HG02970 (cell line): ENCODE data around the gene ODF2.
"Not testable (repeated sequence)": the region's sequence is repeated elsewhere in the genome, so short reads cannot be mapped to it uniquely, and the experiment has no call there.

Experiments
- ATAC-seq: cut with Tn5 transposase; IDR thresholded peaks from one replicate; pipeline ENCODE4 v1.9.1; 2021; ENCODE audit warnings: mild to moderate bottlenecking, moderate library complexity, moderate number of reproducible peaks; ENCODE audit not compliant: unreplicated experiment, low FRiP score

The ODF2 gene

DNA sequence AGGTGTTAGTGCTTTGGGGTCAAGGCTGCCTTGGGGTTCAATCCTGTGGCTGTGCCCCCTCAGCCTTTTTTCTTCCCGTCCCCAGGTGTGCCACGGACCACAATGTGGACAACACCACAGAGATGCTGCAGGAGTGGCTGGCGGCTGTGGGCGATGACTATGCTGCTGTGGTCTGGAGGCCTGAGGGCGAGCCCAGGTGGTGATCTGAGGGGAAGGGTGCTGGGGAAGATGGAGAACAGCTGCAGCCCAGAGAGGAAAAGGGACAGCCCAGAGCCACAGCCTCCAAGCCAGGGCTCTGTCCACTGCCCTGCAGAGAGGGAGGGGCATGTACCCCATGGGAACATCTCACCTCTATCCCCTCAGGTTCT lies 33.0 kb upstream of the ODF2 start:
- no peak for ATAC-seq

DNA sequence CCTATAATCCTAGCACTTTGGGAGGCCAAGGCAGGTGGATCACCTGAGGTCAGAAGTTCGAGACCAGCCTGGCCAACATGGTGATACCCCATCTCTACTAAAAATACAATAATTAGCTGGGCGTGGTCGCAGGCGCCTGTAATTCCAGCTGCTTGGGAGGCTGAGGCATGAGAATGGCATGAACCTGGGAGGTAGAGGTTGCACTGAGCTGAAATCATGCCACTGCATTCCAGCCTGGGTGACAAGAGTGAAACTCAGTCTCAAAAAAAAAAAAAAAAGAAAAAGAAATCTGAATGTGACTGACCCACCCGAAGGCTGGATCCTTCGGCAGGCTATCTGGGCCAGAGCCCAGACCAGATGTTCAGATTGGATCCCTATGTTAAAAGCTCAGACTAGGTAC lies 32.5 kb upstream of the ODF2 start:
- not testable (repeated sequence) for ATAC-seq

DNA sequence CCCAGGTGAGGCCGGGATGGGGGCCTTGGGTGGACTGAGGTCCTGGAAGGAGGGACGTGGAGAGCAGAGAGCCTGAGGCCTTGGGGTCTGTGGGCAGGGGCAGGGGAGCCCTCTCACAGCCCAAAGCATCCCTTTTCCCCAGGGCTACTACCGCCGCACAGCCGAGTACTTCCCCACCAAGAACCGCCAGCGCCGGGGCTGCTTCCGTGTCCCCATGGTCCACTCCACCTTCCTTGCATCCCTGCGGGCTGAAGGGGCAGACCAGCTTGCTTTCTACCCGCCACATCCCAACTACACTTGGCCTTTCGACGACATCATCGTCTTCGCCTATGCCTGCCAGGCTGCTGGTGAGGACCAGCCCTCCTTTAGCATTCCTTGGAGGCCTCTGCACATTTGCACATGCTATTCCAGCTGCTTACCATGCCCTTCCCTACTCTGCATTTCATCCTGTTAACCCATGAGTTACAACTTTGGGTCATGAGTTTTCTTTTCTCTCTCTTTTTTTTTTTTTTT lies 31.5 kb upstream of the ODF2 start:
- ATAC-seq, result no peak

DNA sequence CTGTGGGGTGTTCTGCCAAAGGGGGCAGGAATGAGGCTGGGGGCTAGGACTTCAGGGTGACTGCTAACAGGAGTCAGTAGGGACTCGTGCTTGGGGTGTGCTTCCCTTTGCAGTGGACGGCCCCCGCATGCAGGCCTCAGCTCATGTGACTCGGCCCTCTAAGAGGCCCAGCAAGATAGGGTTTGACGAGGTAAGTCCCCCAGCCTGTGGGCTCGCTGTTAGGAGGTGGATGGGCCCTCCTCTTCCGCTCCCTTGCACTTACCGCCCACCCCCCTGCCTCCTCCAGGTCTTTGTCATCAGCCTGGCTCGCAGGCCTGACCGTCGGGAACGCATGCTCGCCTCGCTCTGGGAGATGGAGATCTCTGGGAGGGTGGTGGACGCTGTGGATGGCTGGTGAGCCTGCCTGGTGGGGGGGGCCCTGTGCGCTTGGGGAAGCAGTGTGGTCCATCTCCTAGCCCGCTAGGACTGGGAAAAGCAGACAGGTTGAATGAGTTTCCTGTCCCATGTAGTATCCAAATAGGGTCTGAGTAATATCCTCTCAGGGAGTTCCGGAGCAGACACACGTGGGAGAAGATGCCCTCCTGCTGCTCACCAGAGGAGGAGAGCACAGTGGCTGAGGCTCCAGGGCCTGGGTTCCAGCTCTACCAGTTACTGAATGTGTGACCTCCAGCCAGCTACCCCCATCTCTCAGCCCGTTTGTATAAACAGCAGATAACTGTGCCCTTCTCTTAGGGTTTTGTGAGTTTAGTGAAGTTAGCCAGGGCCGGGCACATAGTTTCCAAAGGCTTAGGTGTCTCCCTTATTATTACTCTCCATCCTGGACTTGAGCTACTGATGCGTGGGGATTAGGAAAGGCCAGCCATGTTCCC lies 26.9 kb upstream of the ODF2 start:
- ATAC-seq, result no peak

DNA sequence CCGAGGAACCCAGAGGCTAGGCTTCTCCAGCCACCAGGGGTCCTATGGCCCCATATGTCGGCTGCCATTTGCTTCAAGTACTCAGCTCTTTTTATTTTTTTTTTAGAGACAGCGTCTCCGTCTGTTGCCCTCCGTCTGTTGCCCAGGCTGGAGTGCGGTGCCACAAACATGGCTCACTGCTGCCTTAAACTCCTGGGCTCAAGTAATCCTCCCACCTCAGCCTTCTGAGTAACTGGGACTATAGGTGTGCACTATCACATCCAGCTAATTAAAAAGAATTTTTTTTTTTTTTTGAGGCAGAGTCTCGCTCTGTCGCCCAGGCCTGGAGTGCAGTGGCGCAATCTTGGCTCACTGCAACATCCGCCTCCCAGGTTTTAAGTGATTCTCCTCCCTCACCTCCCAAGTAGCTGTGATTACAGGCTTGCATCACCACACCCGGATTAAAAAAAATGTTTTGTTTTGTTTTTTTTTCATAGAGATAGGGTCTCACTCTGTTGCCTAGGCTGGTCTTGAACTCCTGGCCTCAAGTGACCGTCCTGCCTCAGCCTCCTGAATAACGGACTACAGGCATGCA lies 26.2 kb upstream of the ODF2 start:
- ATAC-seq, result no peak

DNA sequence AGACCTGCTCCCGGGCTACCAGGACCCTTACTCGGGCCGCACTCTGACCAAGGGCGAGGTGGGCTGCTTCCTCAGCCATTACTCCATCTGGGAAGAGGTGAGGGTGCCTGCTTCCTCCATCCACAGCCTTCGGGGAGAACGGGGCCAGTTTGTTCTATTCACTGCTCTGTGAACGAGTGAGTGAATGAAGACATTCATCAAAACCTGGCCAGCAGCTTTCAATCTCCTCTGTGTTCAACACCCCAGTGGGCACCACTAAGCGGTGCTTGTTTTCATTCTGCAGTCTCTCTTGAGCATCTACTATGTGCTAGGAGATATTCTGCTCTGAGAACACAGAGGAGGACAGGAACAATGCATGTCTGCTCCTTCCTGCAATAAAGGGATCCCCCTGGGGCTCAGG lies 24.6 kb upstream of the ODF2 start:
- ATAC-seq, result no peak

DNA sequence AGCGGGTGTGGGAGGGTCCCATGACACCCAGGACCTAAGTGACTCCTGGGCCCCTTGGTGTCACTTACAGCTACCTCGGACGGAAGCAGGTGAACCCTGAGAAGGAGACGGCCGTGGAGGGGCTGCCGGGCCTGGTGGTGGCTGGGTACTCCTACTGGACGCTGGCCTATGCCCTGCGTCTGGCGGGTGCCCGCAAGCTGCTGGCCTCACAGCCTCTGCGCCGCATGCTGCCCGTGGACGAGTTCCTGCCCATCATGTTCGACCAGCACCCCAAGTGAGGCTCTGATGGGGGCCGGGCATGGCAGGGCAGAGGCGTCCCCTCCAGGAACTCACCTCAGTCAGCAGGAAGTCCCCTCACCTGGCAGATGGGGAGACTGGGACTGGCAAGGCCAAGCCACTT lies 21.5 kb upstream of the ODF2 start:
- no peak for ATAC-seq

DNA sequence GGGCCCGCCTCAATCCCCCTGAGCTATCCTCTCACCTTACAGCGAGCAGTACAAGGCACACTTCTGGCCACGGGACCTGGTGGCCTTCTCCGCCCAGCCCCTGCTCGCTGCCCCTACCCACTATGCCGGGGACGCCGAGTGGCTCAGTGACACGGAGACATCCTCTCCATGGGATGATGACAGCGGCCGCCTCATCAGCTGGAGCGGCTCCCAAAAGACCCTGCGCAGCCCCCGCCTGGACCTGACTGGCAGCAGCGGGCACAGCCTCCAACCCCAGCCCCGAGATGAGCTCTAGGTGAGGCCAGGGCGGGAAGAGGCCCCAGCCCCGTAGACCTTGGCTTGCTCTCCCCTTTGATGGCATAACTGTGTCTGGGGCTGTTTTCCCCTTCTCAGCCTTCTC lies 20.2 kb upstream of the ODF2 start:
- ATAC-seq, result no peak

DNA sequence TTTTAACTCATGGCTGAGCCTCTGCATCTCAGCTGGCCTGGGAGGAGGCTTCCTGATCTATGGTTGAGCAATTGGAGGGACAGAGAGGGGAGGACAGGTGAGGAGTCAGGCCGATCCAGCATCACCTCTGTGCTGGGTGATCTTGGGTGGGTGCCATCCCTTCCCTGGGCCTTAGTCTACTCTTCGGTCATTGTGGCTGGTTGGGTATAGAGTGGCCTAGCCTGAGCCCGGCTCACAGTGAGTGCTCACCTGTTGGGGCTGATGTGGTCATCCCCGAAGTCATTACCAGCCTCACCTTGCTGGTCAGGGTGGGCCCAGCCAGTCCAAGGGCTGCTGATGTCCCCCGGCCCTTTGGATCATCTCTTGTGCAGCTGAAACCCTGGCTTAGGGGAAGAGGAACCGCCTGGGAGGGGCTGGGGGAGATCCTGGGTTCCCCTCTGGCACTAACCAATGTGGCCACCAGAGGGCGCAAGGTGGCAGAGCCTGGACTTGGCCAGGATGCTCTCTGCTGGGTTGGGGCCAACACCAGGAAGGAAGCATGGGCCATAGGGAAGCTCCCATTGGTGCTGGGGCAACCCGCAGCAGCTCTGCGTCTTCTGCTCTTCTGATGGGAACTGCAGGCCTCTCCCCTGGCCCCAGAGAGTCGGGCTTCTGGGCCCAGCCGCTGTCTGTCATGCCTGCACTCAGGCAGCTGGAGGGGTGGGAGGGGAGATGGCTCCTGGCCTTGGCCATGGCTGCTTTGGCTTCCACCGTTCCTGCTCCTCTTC lies 17.3 kb upstream of the ODF2 start:
- ATAC-seq, result peak; percentile 64

DNA sequence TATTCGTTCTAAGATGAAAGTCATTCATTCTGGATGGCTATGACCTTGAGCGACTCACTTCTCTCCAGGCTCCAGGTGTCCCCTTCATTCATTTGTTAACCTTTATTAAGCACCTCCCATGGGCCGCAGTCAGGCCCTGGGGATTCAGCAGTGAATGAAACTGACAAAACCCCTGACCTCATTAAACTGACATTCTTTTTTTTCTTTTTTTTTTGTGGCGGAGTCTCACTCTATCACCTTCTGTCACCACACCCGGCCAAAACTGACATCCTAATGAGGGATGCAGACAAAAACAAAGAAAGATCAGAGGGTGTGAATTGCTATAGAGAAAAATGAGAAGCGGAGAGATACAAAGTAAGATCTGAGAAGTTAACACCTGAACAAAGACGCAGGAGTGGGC lies 16.5 kb upstream of the ODF2 start:
- ATAC-seq, result no peak

DNA sequence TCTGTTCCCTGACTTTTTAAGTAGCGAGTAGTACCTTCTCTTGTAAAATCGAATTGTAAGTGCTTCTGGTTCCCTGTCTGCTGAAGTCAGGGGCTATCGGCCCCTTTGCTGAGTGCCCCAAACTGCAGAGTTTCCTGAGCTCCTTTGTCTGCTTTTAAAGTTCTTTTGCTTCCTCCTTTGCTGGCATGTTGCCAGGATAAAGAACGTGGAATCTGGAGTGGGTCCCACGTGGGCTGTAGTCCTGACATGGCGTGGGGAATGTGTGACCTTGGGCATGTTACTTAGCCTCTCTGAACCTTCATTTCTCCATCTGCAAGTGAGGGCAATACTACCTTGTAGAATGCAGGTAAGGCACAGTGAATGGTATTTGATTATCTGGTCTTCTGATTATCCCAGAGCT lies 13.7 kb upstream of the ODF2 start:
- no peak for ATAC-seq

DNA sequence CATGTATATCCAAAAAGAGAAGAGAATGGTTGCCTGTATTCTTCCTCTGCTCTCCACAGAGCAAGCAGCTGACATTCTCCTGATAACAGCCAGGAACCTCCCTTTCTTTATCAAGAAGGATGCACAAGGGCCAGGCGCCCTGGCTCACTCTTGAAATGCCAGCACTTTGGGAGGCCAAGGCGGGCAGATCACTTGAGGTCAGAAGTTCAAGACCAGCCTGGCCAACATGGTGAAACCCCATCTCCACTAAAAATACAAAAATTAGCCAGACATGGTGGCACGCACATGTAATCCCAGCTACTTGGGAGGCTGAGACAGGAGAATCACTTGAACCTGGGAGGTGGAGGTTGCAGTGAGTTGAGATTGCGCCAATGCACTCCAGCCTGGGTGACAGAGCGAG lies 9.3 kb upstream of the ODF2 start:
- ATAC-seq, result not testable (repeated sequence)

DNA sequence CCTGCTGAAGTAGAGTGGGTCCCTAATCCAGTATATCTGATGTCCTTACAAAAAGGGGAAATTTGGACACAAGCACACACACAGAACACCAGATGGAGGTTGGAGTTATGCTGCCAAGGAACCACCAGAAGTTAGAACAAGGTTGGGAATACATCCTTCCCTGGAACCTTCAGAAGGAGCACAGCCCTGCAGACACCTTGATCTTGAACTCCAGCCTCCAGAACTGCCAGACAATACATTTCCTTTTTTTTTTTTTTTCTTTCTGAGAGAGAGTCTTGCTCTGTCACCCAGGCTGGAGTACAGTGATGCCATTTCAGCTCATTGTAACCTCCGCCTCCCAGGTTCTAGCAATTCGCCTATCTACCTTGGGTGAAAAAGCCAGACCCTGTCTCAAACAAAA lies 7.1 kb upstream of the ODF2 start:
- ATAC-seq, result no peak

DNA sequence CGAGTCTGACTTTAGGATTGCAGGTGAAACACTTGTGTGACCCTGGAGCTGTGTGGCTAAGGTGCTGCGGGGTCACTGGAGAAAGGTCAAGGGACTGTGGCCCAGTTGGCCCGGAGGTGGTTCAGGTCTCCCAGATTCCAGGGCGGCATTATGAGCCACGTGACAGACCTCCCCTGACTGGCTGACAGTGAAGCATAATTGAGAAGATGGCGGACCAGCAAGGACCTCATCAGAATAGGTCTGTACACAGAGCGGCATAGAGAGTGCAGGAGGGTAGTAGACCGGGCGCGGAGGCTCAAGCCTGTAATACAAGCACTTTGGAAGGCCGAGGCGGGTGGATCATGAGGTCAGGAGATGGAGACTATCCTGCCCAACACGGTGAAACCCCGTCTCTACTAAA lies 815 bp upstream of the ODF2 start:
- no peak for ATAC-seq

DNA sequence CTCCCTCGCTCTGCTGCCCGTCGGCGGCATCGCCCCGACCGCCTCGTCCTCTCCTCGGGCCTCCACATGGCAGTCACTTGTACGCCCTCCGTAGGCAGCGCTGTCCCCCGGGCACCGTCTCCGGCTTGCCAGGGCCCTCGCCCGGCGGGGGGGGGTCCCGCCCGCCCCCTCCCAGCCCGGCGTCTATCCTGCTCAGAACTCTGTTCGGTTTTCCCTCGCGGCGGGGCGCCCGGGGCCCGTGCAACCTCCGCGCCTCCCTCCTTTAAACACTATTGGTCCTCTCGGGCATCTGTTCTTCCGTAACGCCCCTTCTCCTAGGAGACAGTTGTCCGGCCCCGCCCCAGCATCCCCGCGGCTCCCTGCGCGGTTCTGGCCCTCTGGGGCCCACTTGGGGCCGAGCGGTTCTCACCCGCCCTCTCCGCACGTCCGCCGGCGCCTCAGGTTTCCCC lies 831 bp downstream of the ODF2 start:
- ATAC-seq, result peak; percentile 33

DNA sequence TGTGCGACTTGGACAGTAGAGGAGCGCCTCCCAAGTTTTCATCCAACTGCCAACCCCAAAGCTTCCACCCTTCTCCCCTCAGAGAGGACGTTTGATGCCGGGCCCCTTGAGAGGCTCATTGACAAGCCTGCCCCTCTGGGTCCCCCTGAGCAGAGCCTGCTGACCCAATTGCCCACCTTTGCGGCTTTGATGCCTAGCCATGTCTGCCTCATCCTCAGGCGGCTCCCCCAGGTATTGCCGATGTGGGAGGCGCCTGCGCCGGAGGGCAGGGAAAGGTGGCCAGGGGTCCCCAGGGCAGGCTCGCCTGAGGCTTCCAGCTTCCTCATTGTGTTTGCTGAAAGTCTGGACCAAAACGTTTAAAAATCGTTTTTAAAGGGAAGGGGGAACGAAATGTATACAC lies 1.4 kb downstream of the ODF2 start:
- ATAC-seq, result no peak

DNA sequence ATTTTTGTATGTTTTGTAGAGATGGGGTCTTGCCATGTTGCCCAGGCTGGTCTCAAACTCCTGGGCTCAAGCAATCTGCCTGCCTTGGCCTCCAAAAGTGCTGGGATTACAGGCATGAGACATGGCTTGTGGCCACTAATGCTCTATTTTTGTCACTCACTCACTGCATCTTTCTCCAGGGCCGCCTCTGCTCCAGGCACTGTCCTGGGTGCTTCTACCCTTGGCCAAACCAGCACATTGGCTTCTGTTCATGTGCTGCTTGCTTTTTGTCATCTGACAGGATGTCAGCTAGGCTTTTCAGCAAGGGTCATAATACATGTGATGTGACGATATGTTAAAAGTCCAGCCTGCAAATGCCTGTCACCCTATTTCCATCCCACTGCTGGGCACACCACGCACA lies 3.2 kb downstream of the ODF2 start:
- ATAC-seq, result no peak

DNA sequence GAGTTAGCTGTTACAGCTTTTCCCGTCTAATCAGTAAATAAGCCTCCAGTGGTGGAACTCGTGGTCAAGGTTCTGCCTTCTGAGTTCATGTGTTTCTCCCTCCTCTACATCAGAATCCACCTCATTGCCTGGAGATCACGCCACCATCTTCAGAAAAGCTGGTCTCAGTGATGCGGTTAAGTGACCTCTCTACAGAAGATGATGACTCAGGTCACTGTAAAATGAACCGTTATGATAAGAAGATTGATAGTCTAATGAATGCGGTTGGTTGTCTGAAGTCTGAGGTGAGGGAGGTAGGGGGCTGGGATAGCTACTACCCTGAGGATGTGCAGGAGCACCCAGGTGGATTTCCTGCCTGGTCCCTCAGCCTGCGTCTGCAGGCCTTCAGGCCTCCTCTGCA lies 13.3 kb downstream of the ODF2 start:
- no peak for ATAC-seq

DNA sequence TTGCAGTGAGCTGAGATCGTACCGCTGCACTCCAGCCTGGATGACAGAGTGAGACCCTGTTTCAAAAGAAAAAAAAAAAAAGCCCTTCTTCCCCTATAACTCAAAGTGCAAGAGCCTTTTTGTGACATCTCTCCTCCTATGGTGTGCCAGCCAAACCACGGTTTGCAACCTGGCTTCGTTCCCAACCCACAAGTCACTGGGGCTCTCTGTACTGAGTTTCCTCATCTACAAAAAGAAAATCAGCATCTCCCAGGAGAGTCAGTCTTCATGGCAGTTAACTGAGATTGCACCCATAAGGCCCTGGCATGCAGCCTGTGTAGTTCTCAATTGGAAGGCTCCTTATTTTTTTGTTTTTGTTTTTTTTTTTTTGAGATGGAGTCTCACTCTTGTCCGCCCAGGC lies 14.8 kb downstream of the ODF2 start:
- no peak for ATAC-seq

DNA sequence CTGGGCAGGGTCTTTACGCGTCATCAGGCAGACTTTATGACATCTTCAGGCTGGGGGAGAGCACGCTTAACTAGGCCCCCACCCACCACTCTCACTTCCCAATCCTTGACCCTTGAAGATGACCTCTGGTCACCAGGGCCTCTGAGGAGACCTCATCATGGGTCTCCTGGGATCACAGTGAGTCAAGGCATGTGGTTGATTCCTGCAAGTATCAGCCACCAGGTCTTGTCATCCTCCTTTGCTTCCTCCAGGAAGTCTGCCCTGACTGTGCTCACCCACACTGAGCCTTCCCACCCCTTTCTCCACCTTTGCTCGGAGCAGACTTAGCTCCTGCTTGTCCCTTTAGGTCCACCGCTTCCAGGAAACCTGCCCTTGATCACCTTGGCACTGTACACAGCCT lies 17.3 kb downstream of the ODF2 start:
- ATAC-seq, result no peak

DNA sequence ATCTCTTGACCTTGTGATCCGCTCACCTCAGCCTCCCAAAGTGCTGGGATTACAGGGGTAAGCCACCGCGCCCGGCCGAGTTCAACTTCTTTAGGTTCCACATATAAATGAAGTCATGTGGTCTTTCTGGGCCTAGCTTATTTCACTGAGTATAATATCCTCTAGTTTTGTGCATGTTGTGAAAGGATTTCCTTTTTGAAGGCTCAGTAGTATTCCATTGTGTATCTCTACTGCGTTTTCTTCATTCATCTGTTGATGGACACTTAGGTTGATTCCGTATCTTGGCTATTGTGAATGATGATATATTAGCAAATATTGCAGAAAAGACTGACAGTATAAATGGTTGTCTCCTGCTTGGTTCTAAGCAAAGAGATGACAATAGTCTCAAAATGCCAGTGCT lies 20.1 kb downstream of the ODF2 start:
- ATAC-seq, result no peak
